Tibial nerve (tissue), 4 donors: ENCODE measurements around the gene BAZ1A. TPM values are rescaled to one million over a fixed set of nuclear protein-coding genes. Genes with fewer than 3 reads are reported as not detected.
A peak's percentile ranks its signal among the peaks of the same experiment; 100 is the strongest.

Experiments
- DNase-seq, 2 donors: peaks; one replicate each; pipeline ENCODE4 v3.0.0-alpha.2; 2019; ENCODE audit warnings: low spot score in 2 of 2
- H3K27ac ChIP-seq, 4 donors: fragments of 200-600 bp; sonication (generic) in 3 of 4; one replicate each; pipeline ENCODE4 v1.5.1; 2017 to 2019; ENCODE audit warnings: mild to moderate bottlenecking in 1 of 4
- H3K27me3 ChIP-seq, 2 donors: fragments of 200-600 bp; sonication (generic) in 1 of 2; one replicate each; pipeline versions ENCODE4 v1.5.1 to v1.6.0; 2017 to 2019
- H3K36me3 ChIP-seq, 3 donors: fragments of 200-600 bp; sonication (generic); one replicate each; pipeline ENCODE4 v1.5.1; 2018 to 2019
- H3K4me1 ChIP-seq, 4 donors: fragments of 200-600 bp; sonication (generic) in 3 of 4; one replicate each; pipeline ENCODE4 v1.5.1; 2017 to 2019
- H3K4me3 ChIP-seq, 4 donors: fragments of 200-600 bp; sonication (generic) in 3 of 4; one replicate each; pipeline ENCODE4 v1.5.1; 2017 to 2019; ENCODE audit warnings: mild to moderate bottlenecking in 1 of 4, moderate library complexity in 1 of 4
- H3K9me3 ChIP-seq, 4 donors: fragments of 200-600 bp; sonication (generic) in 3 of 4; one replicate each; pipeline ENCODE4 v1.5.1; 2017 to 2019
- EP300 ChIP-seq, 2 donors: sonication (generic); formaldehyde crosslinking; IDR thresholded peaks; one replicate each; pipeline ENCODE4 v1.6.1; 2017; ENCODE audit warnings: antibody characterized with exemption in 2 of 2, mild to moderate bottlenecking in 1 of 2
- POLR2A ChIP-seq, 2 donors: fragments of 450-650 bp; IDR thresholded peaks; one replicate each; pipeline ENCODE4 v1.6.1; 2017; ENCODE audit warnings: antibody characterized with exemption in 2 of 2, mild to moderate bottlenecking in 2 of 2, moderate library complexity in 2 of 2
- WGBS, 2 donors: methylation state at CpG; one replicate each; pipeline ENCODE4 v1.1.5; 2018; 5-methylcytosine and 5-hydroxymethylcytosine counted together
- total RNA-seq, 4 donors: library from RNA; depleted of rRNA; stranded (reverse); fragments of >200 nt; gene quantifications; one replicate each; pipeline ENCODE4 v1.1.0, GENCODE V29; 2016
- TF ChIP-seq, protein P1 (sequence below), 5 experiments: fragments of 200-600 bp in 3 of 5; fragments of 450-650 bp in 2 of 5; sonication (generic) in 3 of 5; IDR thresholded peaks; one replicate each; pipeline ENCODE4 v1.5.1; 2016 to 2019; ENCODE audit warnings: antibody characterized with exemption in 5 of 5, mild to moderate bottlenecking in 3 of 5, moderate library complexity in 2 of 5

BAZ1A gene
- total RNA-seq, 4 donors from 2014 or later, result 26.0 to 32.6 (median 31.0) TPM

DNA sequence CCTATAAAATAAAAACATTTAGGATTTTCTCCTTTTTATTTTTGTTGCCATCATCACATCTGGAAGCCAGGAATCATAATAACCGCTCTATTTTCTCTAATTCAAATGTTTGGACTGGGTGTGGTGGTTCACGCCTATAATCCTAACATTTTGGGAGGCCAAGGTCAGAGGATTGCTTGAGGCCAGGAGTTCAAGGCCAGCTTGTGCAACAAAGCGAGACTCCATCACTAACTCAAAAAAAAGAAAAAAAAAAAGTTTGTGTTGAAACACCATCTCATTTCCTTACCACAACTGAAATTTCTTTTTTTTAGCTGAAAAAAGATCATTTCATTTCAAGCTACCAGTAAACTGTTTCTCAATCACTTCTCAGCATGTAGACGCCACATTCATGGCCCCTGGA is 8.8 kb upstream of the BAZ1A start:
- no peak overlapping the region for H3K4me3 ChIP-seq
- no peaks in the 10 kb centered on the region for H3K36me3 ChIP-seq
- 80 to 86% methylated on average over 4 of the region's 4 CpGs for WGBS, 2 donors
- TF ChIP-seq EP300 (IDR thresholded peaks at IDR 0.05), result no peak
- no peak for TF ChIP-seq POLR2A (IDR thresholded peaks at IDR 0.05)
- TF ChIP-seq, protein P1, sequence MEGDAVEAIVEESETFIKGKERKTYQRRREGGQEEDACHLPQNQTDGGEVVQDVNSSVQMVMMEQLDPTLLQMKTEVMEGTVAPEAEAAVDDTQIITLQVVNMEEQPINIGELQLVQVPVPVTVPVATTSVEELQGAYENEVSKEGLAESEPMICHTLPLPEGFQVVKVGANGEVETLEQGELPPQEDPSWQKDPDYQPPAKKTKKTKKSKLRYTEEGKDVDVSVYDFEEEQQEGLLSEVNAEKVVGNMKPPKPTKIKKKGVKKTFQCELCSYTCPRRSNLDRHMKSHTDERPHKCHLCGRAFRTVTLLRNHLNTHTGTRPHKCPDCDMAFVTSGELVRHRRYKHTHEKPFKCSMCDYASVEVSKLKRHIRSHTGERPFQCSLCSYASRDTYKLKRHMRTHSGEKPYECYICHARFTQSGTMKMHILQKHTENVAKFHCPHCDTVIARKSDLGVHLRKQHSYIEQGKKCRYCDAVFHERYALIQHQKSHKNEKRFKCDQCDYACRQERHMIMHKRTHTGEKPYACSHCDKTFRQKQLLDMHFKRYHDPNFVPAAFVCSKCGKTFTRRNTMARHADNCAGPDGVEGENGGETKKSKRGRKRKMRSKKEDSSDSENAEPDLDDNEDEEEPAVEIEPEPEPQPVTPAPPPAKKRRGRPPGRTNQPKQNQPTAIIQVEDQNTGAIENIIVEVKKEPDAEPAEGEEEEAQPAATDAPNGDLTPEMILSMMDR (IDR thresholded peaks at IDR 0.05), result no peak
- no peaks in the 10 kb centered on the region for H3K4me1 ChIP-seq
- H3K27ac ChIP-seq, result no peak overlapping the region
- no peak for DNase-seq
- no peaks in the 10 kb centered on the region for H3K27me3 ChIP-seq
- no peaks in the 10 kb centered on the region for H3K9me3 ChIP-seq

DNA sequence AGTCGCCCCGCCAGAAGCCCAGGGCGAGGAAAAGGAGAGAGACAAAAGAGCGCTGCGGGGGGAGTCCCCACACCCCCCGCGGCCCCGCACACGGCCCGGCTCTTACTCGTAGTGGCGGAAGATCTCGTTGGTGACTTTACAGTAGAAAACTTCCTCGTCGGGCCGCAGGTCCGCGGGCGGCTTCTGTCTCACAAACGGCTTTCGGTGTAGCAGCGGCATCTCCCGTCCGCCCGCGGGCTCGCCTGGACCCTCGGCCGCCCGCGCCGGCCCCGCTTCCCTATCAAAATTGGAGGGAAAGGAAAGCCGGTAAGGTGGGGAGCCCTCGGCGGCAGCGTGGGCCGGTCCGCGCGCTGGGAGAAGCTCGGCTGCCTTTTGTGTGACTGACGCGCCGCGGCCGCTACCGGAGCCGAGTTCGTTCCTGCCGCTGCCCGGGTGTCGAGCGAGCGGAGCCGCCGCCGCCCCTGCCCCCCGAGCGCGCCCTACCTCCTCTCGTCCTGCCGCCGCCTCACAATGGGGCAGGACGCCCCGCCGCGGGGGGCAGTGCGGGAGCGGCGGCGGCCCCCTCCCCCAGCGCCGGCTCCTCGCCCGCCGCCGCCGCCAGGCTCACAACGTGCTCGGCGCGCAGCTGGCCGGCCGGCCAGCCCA is 652 bp downstream of the BAZ1A start:
- peak overlapping the region; percentile 96 to 100 (median 99) for H3K27ac ChIP-seq
- no peaks in the 10 kb centered on the region for H3K27me3 ChIP-seq
- H3K36me3 ChIP-seq, result no peaks in the 10 kb centered on the region
- H3K4me1 ChIP-seq, result peaks cover 0 to 27% (median 5%) of the 10 kb centered on the region in 4 donors
- 0 to 1% methylated on average over 29 to 55 of the region's 85 CpGs for WGBS, 2 donors
- DNase-seq, result peak; percentile 22 to 23
- H3K4me3 ChIP-seq, result peak overlapping the region; percentile 71 to 98 (median 88)
- TF ChIP-seq EP300 (IDR thresholded peaks at IDR 0.05), result no peak
- TF ChIP-seq, protein P1 (IDR thresholded peaks at IDR 0.05), result no peak
- no peak for TF ChIP-seq POLR2A (IDR thresholded peaks at IDR 0.05)
- no peaks in the 10 kb centered on the region for H3K9me3 ChIP-seq

DNA sequence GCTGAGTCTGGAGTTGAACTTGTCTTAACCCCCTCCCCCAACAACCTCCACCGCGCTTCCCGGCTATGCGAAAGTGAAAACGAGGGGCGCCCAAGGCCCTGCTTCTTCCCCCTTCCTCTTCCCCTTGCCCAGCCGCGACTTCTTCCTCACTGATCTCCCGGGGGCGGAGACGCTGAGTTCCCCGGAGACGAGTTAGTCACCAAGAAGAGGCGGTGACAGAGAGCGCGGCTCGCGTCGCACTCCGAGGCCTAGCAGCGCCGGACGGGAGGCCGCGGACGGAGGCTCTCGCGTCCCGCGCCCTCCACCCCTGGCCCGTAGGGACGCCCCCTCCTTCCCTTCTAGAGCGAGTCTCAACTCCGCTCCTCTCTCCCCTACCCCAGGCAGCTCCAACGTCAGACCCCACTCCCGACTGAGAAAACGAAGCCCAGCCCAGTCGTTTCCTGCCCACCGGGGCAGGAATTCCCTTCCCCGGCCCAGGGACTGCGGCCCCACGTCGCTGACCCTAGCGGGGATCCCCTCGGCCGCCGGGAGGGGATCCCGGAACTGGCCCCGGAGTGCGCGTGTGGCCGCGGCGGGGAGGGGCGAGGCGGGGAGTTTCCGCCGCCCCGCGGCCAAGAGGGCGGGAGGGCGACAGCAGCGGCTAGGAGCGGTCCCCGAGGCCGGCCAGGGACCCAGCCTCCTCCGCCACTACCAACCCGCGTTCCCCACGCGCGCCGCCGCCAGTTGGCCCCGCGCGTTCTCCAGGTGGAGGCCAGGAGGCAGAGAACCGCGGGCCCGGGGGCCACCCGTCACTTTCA is 1.4 kb downstream of the BAZ1A start:
- TF ChIP-seq EP300 (IDR thresholded peaks at IDR 0.05), result peak; percentile 35 to 82
- TF ChIP-seq, protein P1 (IDR thresholded peaks at IDR 0.05), result peak in 1 of 5 experiments; percentile 38
- peak; percentile 25 to 46 for TF ChIP-seq POLR2A (IDR thresholded peaks at IDR 0.05)
- peak overlapping the region; percentile 96 to 100 (median 99) for H3K27ac ChIP-seq
- no peaks in the 10 kb centered on the region for H3K36me3 ChIP-seq
- peak overlapping the region; percentile 71 to 98 (median 88) for H3K4me3 ChIP-seq
- 0 to 1% methylated on average over 41 to 69 of the region's 81 CpGs for WGBS, 2 donors
- no peaks in the 10 kb centered on the region for H3K9me3 ChIP-seq
- DNase-seq, result peak; percentile 62 to 78
- no peaks in the 10 kb centered on the region for H3K27me3 ChIP-seq
- peaks cover 0 to 27% (median 5%) of the 10 kb centered on the region in 4 donors for H3K4me1 ChIP-seq

DNA sequence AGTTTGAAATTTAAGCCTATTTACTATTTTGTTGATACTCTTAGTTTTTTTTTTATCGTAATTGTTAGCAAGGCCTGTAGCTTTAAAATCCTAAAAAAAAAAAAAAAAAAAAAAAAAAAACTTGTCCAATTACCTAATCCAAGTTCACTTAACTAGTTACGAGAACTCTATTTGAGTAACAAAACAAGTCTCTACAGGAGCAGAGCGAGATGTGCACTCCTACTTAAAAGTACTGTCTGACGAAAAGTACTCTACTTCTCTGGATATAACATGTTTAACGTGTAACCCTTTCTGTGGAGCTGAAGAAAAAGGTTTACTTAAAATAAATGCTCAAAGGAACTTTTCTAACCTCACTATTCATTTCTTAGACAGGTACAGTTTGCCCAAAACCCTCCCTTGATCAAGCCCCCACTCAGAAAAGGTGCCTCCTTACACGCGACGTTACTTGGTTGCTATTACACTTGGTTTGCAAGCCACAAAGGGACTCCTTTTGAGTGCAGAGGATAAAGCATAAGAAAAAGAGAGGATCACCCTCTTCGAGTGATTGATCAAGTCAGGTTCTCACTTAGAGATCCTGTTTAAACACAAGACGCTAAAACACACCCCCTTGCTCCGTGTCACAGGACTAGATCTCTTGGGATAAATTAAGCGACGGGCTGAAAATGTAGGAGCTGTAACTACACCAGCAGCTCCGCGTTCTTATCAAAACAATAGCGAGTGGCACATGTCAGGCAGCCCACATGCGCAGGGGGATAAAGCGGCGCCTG is 2.2 kb downstream of the BAZ1A start:
- H3K9me3 ChIP-seq, result no peaks in the 10 kb centered on the region
- 1 to 5% methylated on average over 19 of the region's 19 CpGs for WGBS, 2 donors

DNA sequence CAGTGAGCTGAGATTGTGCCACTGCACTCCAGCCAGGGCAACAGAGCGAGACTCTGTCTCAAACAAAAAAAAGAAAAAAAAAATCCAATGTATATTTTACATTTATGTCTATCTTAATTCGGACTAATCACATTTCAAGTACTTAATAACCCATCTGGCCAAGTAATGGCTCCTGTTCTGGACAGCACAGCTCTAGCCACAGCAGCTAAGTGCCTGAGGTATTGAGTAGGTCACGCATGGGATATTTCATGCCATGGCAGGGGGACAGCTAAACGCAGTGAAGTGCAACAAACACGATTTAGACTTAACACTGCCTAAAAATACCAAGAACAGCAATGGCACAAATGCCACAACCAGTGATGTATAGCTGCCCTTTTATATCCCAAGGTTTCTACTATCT is 8.0 kb downstream of the BAZ1A start:
- Histone ChIP-seq H3K4me3 (no peak overlapping the region), H3K9me3 (no peaks in the 10 kb centered on the region), H3K36me3 (no peaks in the 10 kb centered on the region), H3K4me1 (peaks cover 0 to 14% (median 1%) of the 10 kb centered on the region in 4 donors), H3K27ac (no peak overlapping the region), H3K27me3 (no peaks in the 10 kb centered on the region)
- TF ChIP-seq EP300 (IDR thresholded peaks at IDR 0.05) (no peak), POLR2A (IDR thresholded peaks at IDR 0.05) (no peak)
- TF ChIP-seq, protein P1 (IDR thresholded peaks at IDR 0.05), result no peak
- 94 to 96% methylated on average over 5 of the region's 5 CpGs for WGBS, 2 donors
- no peak for DNase-seq

More for the DNA sequence above, 2.2 kb downstream of the BAZ1A start:
- no peaks in the 10 kb centered on the region for H3K36me3 ChIP-seq
- H3K4me1 ChIP-seq, result peaks cover 0 to 27% (median 5%) of the 10 kb centered on the region in 4 donors
- H3K27me3 ChIP-seq, result no peaks in the 10 kb centered on the region
- TF ChIP-seq POLR2A (IDR thresholded peaks at IDR 0.05) (peak in 1 of 2 donors; percentile 10), EP300 (IDR thresholded peaks at IDR 0.05) (no peak)
- peak overlapping the region; percentile 96 to 100 (median 99) for H3K27ac ChIP-seq
- DNase-seq, result peak in 1 of 2 donors; percentile 12
- H3K4me3 ChIP-seq, result peak overlapping the region; percentile 71 to 98 (median 88)
